ENCODE measurements around the gene SP8. TPM values are rescaled to one million over a fixed set of nuclear protein-coding genes. Genes with fewer than 3 reads are reported as not detected.

Gene SP8
- total RNA-seq, 1 donor from 2014 or later: 1.1 TPM

DNA sequence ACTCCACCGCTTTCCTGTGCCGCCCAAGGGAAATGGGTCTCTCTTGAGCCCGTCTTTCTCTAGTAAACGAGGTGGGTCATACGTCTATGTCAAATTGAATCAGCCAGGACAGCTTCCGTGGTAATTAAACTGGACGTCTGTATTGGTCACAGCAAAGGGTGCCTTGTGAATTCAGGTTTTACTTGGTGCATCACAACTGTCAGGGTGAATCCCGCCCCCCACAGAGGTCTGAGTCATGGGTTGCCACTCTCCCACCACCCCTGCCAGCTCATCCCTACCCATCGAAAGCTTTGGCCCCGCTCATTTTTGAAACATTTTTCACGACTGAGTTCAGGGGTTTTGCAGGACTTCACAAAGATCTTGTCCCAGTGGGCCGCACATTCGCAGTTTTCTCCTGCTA, 8.0 kb upstream of the SP8 start:
- no peak overlapping the region for H3K27ac Mint-ChIP-seq
- H3K4me1 Mint-ChIP-seq (ENCODE audit: low read depth): peaks cover 10% of the 10 kb centered on the region
- no peaks in the 10 kb centered on the region for H3K36me3 Mint-ChIP-seq (ENCODE audit: insufficient read depth)
- TF ChIP-seq, protein P1, sequence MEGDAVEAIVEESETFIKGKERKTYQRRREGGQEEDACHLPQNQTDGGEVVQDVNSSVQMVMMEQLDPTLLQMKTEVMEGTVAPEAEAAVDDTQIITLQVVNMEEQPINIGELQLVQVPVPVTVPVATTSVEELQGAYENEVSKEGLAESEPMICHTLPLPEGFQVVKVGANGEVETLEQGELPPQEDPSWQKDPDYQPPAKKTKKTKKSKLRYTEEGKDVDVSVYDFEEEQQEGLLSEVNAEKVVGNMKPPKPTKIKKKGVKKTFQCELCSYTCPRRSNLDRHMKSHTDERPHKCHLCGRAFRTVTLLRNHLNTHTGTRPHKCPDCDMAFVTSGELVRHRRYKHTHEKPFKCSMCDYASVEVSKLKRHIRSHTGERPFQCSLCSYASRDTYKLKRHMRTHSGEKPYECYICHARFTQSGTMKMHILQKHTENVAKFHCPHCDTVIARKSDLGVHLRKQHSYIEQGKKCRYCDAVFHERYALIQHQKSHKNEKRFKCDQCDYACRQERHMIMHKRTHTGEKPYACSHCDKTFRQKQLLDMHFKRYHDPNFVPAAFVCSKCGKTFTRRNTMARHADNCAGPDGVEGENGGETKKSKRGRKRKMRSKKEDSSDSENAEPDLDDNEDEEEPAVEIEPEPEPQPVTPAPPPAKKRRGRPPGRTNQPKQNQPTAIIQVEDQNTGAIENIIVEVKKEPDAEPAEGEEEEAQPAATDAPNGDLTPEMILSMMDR (IDR thresholded peaks at IDR 0.05; ENCODE audit: unreplicated experiment): no peak
- no peak for DNase-seq (ENCODE audit: low spot score, unreplicated experiment)
- peaks cover 90% of the 10 kb centered on the region for H3K27me3 Mint-ChIP-seq
- no peak overlapping the region for H3K4me3 Mint-ChIP-seq (ENCODE audit: low read depth)
- no peaks in the 10 kb centered on the region for H3K9me3 Mint-ChIP-seq (ENCODE audit: low read depth)

DNA sequence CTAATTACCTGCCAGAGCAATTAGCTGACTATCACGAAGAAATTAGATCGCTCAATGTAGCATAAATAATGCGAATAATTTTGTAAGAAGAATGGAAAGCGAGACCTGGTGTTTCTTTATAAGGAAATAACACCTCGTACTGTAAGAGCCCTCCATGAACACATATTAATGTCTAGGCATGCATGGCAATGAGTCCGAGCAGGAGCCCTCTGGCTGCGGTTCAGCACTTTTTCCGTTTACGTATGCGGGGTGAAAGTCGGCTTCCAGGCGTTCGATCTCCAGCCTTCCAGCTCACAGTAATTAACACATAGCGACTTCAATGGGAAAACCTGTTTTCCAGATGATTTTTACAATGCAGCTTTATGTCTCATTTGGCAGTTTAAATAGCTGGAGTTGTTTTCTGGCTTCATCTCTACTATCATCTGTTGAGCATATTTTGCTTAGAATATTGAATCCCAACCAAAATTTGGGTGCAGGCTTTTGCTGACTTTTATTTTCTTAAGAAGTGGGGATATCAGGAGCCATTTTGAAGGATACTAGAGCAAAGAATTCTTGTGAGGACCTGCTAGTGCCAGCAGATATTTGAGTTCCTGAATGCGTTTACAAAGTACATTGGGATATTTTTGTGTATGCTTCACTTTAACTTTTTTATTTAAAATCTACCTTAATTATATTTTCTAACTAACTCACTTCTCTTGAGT, 7.2 kb upstream of the SP8 start:
- TF ChIP-seq, protein P1 (IDR thresholded peaks at IDR 0.05; ENCODE audit: unreplicated experiment): no peak
- no peak overlapping the region for H3K27ac Mint-ChIP-seq
- H3K9me3 Mint-ChIP-seq (ENCODE audit: low read depth): no peaks in the 10 kb centered on the region
- peaks cover 90% of the 10 kb centered on the region for H3K27me3 Mint-ChIP-seq
- DNase-seq (ENCODE audit: low spot score, unreplicated experiment): no peak
- H3K36me3 Mint-ChIP-seq (ENCODE audit: insufficient read depth): no peaks in the 10 kb centered on the region
- H3K4me3 Mint-ChIP-seq (ENCODE audit: low read depth): no peak overlapping the region
- peaks cover 8% of the 10 kb centered on the region for H3K4me1 Mint-ChIP-seq (ENCODE audit: low read depth)

DNA sequence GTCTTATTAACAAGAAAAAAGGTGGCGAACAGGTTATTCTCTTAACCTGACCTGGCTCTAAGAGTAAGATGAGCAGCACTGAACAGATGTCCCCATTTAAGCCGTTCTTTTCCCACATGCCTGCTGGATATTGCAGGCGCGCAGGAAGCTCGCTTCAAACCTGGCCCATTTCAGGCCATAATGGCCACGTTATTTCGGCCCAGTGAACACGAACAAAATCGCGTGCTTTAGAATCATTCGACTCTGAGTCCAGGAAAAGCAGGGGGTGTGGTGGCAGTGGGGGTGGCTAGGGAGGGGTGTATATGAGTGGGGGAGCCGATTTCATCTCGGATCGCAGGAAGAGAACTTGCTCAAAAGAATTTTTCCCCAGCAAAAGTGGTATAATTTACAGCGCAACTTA, 6.6 kb upstream of the SP8 start:
- TF ChIP-seq, protein P1 (IDR thresholded peaks at IDR 0.05; ENCODE audit: unreplicated experiment): no peak
- H3K27ac Mint-ChIP-seq: no peak overlapping the region
- H3K36me3 Mint-ChIP-seq (ENCODE audit: insufficient read depth): no peaks in the 10 kb centered on the region

GRCh38 chr7:20791538-20792434, 5.1 kb upstream of the SP8 start:
- peaks cover 97% of the 10 kb centered on the region for H3K27me3 Mint-ChIP-seq
- H3K4me1 Mint-ChIP-seq (ENCODE audit: low read depth): peaks cover 7% of the 10 kb centered on the region
- TF ChIP-seq, protein P1 (IDR thresholded peaks at IDR 0.05; ENCODE audit: unreplicated experiment): no peak
- H3K27ac Mint-ChIP-seq: peak overlapping the region; percentile 30
- no peak for DNase-seq (ENCODE audit: low spot score, unreplicated experiment)
- no peak overlapping the region for H3K4me3 Mint-ChIP-seq (ENCODE audit: low read depth)
- H3K36me3 Mint-ChIP-seq (ENCODE audit: insufficient read depth): no peaks in the 10 kb centered on the region
- H3K9me3 Mint-ChIP-seq (ENCODE audit: low read depth): no peaks in the 10 kb centered on the region

More for the DNA sequence above, 6.6 kb upstream of the SP8 start:
- no peak for DNase-seq (ENCODE audit: low spot score, unreplicated experiment)
- Mint-ChIP-seq H3K4me1 (ENCODE audit: low read depth) (peaks cover 7% of the 10 kb centered on the region), H3K4me3 (ENCODE audit: low read depth) (no peak overlapping the region), H3K9me3 (ENCODE audit: low read depth) (no peaks in the 10 kb centered on the region), H3K27me3 (peaks cover 92% of the 10 kb centered on the region)

DNA sequence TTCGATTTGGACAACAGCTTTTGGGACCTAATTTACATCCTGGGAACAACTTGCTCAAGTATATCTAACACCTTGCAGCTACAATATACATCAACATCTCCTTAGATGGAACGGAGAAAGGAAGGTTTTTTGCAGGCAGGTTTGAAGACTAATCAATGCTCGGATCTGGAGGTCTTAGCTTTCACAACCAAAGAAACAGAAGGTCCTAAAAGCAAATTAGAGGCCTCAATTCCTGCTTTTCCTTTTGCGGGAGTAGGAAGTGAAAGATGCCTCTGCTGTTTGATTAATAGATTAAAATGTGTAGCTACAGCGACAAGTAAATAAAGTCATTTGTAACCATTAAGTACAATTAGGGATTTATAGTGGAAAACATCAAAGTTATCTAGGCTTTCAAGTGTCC, 3.7 kb upstream of the SP8 start:
- H3K9me3 Mint-ChIP-seq (ENCODE audit: low read depth): no peaks in the 10 kb centered on the region
- DNase-seq (ENCODE audit: low spot score, unreplicated experiment): no peak

More for the DNA sequence above, 3.7 kb upstream of the SP8 start:
- Mint-ChIP-seq H3K27ac (no peak overlapping the region), H3K36me3 (ENCODE audit: insufficient read depth) (no peaks in the 10 kb centered on the region), H3K27me3 (peaks cover 97% of the 10 kb centered on the region), H3K4me1 (ENCODE audit: low read depth) (peaks cover 15% of the 10 kb centered on the region), H3K4me3 (ENCODE audit: low read depth) (no peak overlapping the region)
- TF ChIP-seq, protein P1 (IDR thresholded peaks at IDR 0.05; ENCODE audit: unreplicated experiment): no peak
